HG02852 (cell line): Measurements from ENCODE around the gene HHLA2.
"Not testable (repeated sequence)": the region's sequence is repeated elsewhere in the genome, so short reads cannot be mapped to it uniquely, and the experiment has no call there.

ENCODE experiments used
- ATAC-seq: cut with Tn5 transposase; IDR thresholded peaks from one replicate; pipeline ENCODE4 v1.9.1; 2021; ENCODE audit warnings: mild to moderate bottlenecking, moderate library complexity; ENCODE audit not compliant: unreplicated experiment

The HHLA2 gene

GRCh38 chr3:108338901-108339545 lies 42.7 kb downstream of the HHLA2 start:
- ATAC-seq = no peak

- ATAC-seq = no peak
Measured at GRCh38 chr3:108341911-108342310, 45.6 kb downstream of the HHLA2 start.

- peak; percentile 83 for ATAC-seq
Measured at GRCh38 chr3:108342837-108343486, 46.6 kb downstream of the HHLA2 start.

- ATAC-seq = no peak
Measured at GRCh38 chr3:108343491-108343890, 47.1 kb downstream of the HHLA2 start.

- no peak for ATAC-seq
Measured at GRCh38 chr3:108345492-108346205, 49.3 kb downstream of the HHLA2 start.

- no peak for ATAC-seq
Measured at GRCh38 chr3:108346301-108347227, 50.2 kb downstream of the HHLA2 start.

- no peak for ATAC-seq
Measured at GRCh38 chr3:108352176-108352575, 55.8 kb downstream of the HHLA2 start.

GRCh38 chr3:108354562-108354961 lies 58.2 kb downstream of the HHLA2 start:
- ATAC-seq = no peak

GRCh38 chr3:108357042-108357441 lies 60.7 kb downstream of the HHLA2 start:
- ATAC-seq = no peak

GRCh38 chr3:108359011-108359410 lies 62.7 kb downstream of the HHLA2 start:
- no peak for ATAC-seq

GRCh38 chr3:108376026-108376425 lies 79.7 kb downstream of the HHLA2 start:
- ATAC-seq = no peak

GRCh38 chr3:108377384-108377783 lies 81.0 kb downstream of the HHLA2 start:
- ATAC-seq = no peak

- ATAC-seq = peak; percentile 78
Measured at GRCh38 chr3:108378153-108378951, 82.0 kb downstream of the HHLA2 start.

GRCh38 chr3:108378952-108379342 lies 82.6 kb downstream of the HHLA2 start:
- ATAC-seq = not testable (repeated sequence)

- ATAC-seq = no peak
Measured at GRCh38 chr3:108380128-108380795, 83.9 kb downstream of the HHLA2 start.

- ATAC-seq = no peak
Measured at GRCh38 chr3:108381529-108382140, 85.3 kb downstream of the HHLA2 start.

GRCh38 chr3:108383306-108383705 lies 87.0 kb downstream of the HHLA2 start:
- ATAC-seq = no peak

- ATAC-seq = no peak
Measured at GRCh38 chr3:108387063-108387462, 90.7 kb downstream of the HHLA2 start.
